Liver (tissue), 9 donors: Measurements from ENCODE around the gene SH3BP2. TPM values are rescaled to one million over a fixed set of nuclear protein-coding genes. Genes with fewer than 3 reads are reported as not detected.

ENCODE experiments used
- DNase-seq: peaks from one replicate; pipeline ENCODE4 v3.0.0-alpha.2; 2017; ENCODE audit warnings: low spot score
- H3K27ac ChIP-seq, 2 donors: one replicate each; pipeline ENCODE4 v1.7.0; 2013; ENCODE audit warnings: inconsistent platforms in 2 of 2, low read length in 2 of 2, control low read depth in 1 of 2, low read depth in 1 of 2, mild to moderate bottlenecking in 1 of 2
- H3K27me3 ChIP-seq, 4 donors: one replicate each; pipeline versions ENCODE4 v1.6.1 to v1.7.0; 2013; ENCODE audit warnings: low read length in 3 of 4, inconsistent platforms in 1 of 4, mild to moderate bottlenecking in 1 of 4, moderate library complexity in 1 of 4; ENCODE audit not compliant: control insufficient read depth in 4 of 4, insufficient read depth in 4 of 4
- H3K36me3 ChIP-seq, 4 donors: one replicate each; pipeline versions ENCODE4 v1.6.1 to v1.7.0; 2013; ENCODE audit warnings: low read length in 3 of 4, mild to moderate bottlenecking in 3 of 4, low read depth in 1 of 4, moderate library complexity in 1 of 4; ENCODE audit not compliant: control insufficient read depth in 4 of 4, insufficient read depth in 3 of 4
- H3K4me1 ChIP-seq, 4 donors: one replicate each; pipeline versions ENCODE4 v1.6.1 to v1.7.0; 2013; ENCODE audit warnings: low read length in 3 of 4, mild to moderate bottlenecking in 3 of 4, moderate library complexity in 1 of 4; ENCODE audit not compliant: control insufficient read depth in 4 of 4, insufficient read depth in 4 of 4
- H3K4me3 ChIP-seq, 3 donors: one replicate each; pipeline versions ENCODE4 v1.6.1 to v1.7.0; 2013; ENCODE audit warnings: low read length in 3 of 3, control low read depth in 1 of 3, low read depth in 1 of 3, mild to moderate bottlenecking in 1 of 3
- H3K9ac ChIP-seq, 2 donors: one replicate each; pipeline ENCODE4 v1.7.0; 2013; ENCODE audit warnings: low read length in 2 of 2, mild to moderate bottlenecking in 2 of 2, moderate library complexity in 2 of 2, control low read depth in 1 of 2, low read depth in 1 of 2
- H3K9me3 ChIP-seq, 4 donors: one replicate each; pipeline versions ENCODE4 v1.6.1 to v1.7.0; 2013; ENCODE audit warnings: low read length in 3 of 4; ENCODE audit not compliant: control insufficient read depth in 4 of 4
- ATF3 ChIP-seq: IDR thresholded peaks from 2 replicates; pipeline ENCODE4 v1.6.1; 2016; ENCODE audit warnings: antibody characterized with exemption
- EGR1 ChIP-seq, 2 donors: IDR thresholded peaks; 2 replicates each; pipeline ENCODE4 v1.6.1; 2016 to 2018; ENCODE audit warnings: antibody characterized with exemption in 2 of 2, low read depth in 2 of 2
- FOXA1 ChIP-seq: IDR thresholded peaks from 2 replicates; pipeline ENCODE4 v1.6.1; 2016; ENCODE audit warnings: antibody characterized with exemption
- FOXA2 ChIP-seq: IDR thresholded peaks from 2 replicates; pipeline ENCODE4 v1.6.1; 2016; ENCODE audit warnings: antibody characterized with exemption
- GABPA ChIP-seq, 2 donors: IDR thresholded peaks in 1 of 2; conservative IDR thresholded peaks in 1 of 2; 2 replicates each; pipeline ENCODE4 v1.6.1; 2016; ENCODE audit warnings: antibody characterized with exemption in 2 of 2, mild to moderate bottlenecking in 1 of 2, moderate library complexity in 1 of 2
- HNF4A ChIP-seq, 2 donors: conservative IDR thresholded peaks; 2 replicates each; pipeline ENCODE4 v1.6.1; 2016; ENCODE audit warnings: antibody characterized with exemption in 2 of 2, mild to moderate bottlenecking in 2 of 2
- HNF4G ChIP-seq: IDR thresholded peaks from 2 replicates; pipeline ENCODE4 v1.6.1; 2016; ENCODE audit warnings: antibody characterized with exemption
- JUND ChIP-seq, 2 donors: IDR thresholded peaks; 2 replicates each; pipeline ENCODE4 v1.6.1; 2016; ENCODE audit warnings: antibody characterized with exemption in 2 of 2
- NR2F2 ChIP-seq: IDR thresholded peaks from 2 replicates; pipeline ENCODE4 v1.6.1; 2016; ENCODE audit warnings: antibody characterized with exemption
- RAD21 ChIP-seq, 2 donors: IDR thresholded peaks; 2 replicates each; pipeline ENCODE4 v1.6.1; 2016; ENCODE audit warnings: antibody characterized with exemption in 2 of 2, mild to moderate bottlenecking in 2 of 2
- RXRA ChIP-seq, 2 donors: IDR thresholded peaks; 2 replicates each; pipeline ENCODE4 v1.6.1; 2017 to 2018; ENCODE audit warnings: antibody characterized with exemption in 2 of 2, mild to moderate bottlenecking in 1 of 2
- SP1 ChIP-seq: IDR thresholded peaks from 2 replicates; pipeline ENCODE4 v1.6.1; 2018; ENCODE audit warnings: antibody characterized with exemption, mild to moderate bottlenecking
- TAF1 ChIP-seq: conservative IDR thresholded peaks from 2 replicates; pipeline ENCODE4 v1.6.1; 2016; ENCODE audit warnings: antibody characterized with exemption, mild to moderate bottlenecking
- YY1 ChIP-seq: IDR thresholded peaks from 2 replicates; pipeline ENCODE4 v1.6.1; 2016; ENCODE audit warnings: antibody characterized with exemption, mild to moderate bottlenecking
- WGBS: extraction: QIAGEN DNeasy Blood & Tissue Kit; methylation state at CpG from one replicate; pipeline ENCODE4 v1.1.7; 2013; 5-methylcytosine and 5-hydroxymethylcytosine counted together
- polyA plus RNA-seq, 2 donors: library from polyadenylated mRNA; stranded (reverse) in 1 of 2; unstranded in 1 of 2; fragments of 200-250 nt in 1 of 2; fragments of >200 nt in 1 of 2; fragmentation: Nextera tagmentation in 1 of 2; extraction: Ambion mirVana in 1 of 2; gene quantifications; one replicate each; pipeline versions ENCODE4 v1.2.1 to v1.2.3, GENCODE V29; 2013 to 2015
- total RNA-seq, 2 donors: library from RNA; depleted of rRNA; stranded (reverse); fragments of >200 nt; gene quantifications; one replicate each; pipeline ENCODE4 v1.2.3, GENCODE V29; 2014
- TF ChIP-seq, protein P1 (sequence below): IDR thresholded peaks from 2 replicates; pipeline ENCODE4 v1.6.1; 2016; ENCODE audit warnings: antibody characterized with exemption
- TF ChIP-seq, protein P2 (sequence below): fragments of 150-350 bp; IDR thresholded peaks from 2 replicates; pipeline ENCODE4 v1.5.1; 2017; ENCODE audit warnings: improper control_type of control experiment, low read depth, low read length; ENCODE audit not compliant: missing input control
- TF ChIP-seq, protein P3 (sequence below): IDR thresholded peaks from 2 replicates; pipeline ENCODE4 v1.6.1; 2016; ENCODE audit warnings: antibody characterized with exemption
- TF ChIP-seq, protein P4 (sequence below): IDR thresholded peaks from 2 replicates; pipeline ENCODE4 v1.6.1; 2016; ENCODE audit warnings: antibody characterized with exemption, mild to moderate bottlenecking
- donor health status: healthy.
- donor health status: healthy.
- donor health status: healthy.
- donor health status: healthy.
- donor health status: healthy.

Gene SH3BP2
- total and polyA plus RNA-seq, 4 donors: 17.9 to 80.2 (median 38.5) TPM

GRCh38 chr4:2847302-2847871, 54.5 kb downstream of the SH3BP2 start:
- TF ChIP-seq, protein P1, sequence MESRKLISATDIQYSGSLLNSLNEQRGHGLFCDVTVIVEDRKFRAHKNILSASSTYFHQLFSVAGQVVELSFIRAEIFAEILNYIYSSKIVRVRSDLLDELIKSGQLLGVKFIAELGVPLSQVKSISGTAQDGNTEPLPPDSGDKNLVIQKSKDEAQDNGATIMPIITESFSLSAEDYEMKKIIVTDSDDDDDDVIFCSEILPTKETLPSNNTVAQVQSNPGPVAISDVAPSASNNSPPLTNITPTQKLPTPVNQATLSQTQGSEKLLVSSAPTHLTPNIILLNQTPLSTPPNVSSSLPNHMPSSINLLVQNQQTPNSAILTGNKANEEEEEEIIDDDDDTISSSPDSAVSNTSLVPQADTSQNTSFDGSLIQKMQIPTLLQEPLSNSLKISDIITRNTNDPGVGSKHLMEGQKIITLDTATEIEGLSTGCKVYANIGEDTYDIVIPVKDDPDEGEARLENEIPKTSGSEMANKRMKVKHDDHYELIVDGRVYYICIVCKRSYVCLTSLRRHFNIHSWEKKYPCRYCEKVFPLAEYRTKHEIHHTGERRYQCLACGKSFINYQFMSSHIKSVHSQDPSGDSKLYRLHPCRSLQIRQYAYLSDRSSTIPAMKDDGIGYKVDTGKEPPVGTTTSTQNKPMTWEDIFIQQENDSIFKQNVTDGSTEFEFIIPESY: no peak
- no peak for TF ChIP-seq JUND (IDR thresholded peaks at IDR 0.05)
- no peak for TF ChIP-seq HNF4G
- TF ChIP-seq RAD21 (IDR thresholded peaks at IDR 0.05): no peak
- no peak for TF ChIP-seq FOXA2
- TF ChIP-seq TAF1: no peak
- no peak for TF ChIP-seq NR2F2
- no peak for TF ChIP-seq FOXA1
- TF ChIP-seq, protein P2, sequence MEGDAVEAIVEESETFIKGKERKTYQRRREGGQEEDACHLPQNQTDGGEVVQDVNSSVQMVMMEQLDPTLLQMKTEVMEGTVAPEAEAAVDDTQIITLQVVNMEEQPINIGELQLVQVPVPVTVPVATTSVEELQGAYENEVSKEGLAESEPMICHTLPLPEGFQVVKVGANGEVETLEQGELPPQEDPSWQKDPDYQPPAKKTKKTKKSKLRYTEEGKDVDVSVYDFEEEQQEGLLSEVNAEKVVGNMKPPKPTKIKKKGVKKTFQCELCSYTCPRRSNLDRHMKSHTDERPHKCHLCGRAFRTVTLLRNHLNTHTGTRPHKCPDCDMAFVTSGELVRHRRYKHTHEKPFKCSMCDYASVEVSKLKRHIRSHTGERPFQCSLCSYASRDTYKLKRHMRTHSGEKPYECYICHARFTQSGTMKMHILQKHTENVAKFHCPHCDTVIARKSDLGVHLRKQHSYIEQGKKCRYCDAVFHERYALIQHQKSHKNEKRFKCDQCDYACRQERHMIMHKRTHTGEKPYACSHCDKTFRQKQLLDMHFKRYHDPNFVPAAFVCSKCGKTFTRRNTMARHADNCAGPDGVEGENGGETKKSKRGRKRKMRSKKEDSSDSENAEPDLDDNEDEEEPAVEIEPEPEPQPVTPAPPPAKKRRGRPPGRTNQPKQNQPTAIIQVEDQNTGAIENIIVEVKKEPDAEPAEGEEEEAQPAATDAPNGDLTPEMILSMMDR: no peak
- TF ChIP-seq, protein P3, sequence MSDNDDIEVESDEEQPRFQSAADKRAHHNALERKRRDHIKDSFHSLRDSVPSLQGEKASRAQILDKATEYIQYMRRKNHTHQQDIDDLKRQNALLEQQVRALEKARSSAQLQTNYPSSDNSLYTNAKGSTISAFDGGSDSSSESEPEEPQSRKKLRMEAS: no peak
- TF ChIP-seq SP1: no peak
- no peak for TF ChIP-seq RXRA (IDR thresholded peaks at IDR 0.05)
- TF ChIP-seq GABPA (IDR thresholded peaks at IDR 0.05 in 1 of 2, conservative IDR thresholded peaks at IDR 0.05 in 1 of 2): no peak
- no peak for DNase-seq
- Histone ChIP-seq H3K36me3 (no peaks in the 10 kb centered on the region), H3K27me3 (no peaks in the 10 kb centered on the region), H3K9ac (no peak overlapping the region), H3K9me3 (no peaks in the 10 kb centered on the region), H3K27ac (no peak overlapping the region), H3K4me1 (peaks cover 2 to 39% (median 21%) of the 10 kb centered on the region in 4 donors), H3K4me3 (no peak overlapping the region)
- 88% methylated on average over 11 of the region's 11 CpGs for WGBS

DNA sequence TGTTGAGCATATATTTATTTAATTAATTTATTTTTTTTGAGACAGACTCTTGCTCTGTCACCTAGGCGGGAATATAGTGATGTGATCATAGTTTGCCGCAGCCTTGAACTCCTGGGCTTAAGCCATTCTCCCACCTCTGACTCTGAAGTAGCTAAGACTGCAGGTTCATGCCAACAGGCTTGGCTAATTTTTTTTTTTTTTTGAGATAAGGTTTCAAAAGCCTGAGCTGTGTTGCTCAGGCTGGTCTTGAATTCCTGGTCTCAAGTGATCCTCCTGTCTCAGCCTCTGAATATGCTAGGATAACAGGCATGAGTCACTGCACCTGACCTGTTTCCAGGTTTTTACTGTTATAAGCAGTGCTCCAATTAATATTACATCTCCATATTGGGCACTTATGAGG, 55.6 kb downstream of the SH3BP2 start:
- no peak for DNase-seq
- H3K4me3 ChIP-seq: no peak overlapping the region
- H3K27ac ChIP-seq: peak overlapping the region in 1 of 2 donors; percentile 9
- TF ChIP-seq GABPA (IDR thresholded peaks at IDR 0.05 in 1 of 2, conservative IDR thresholded peaks at IDR 0.05 in 1 of 2) (no peak), RXRA (IDR thresholded peaks at IDR 0.05) (no peak), SP1 (no peak), EGR1 (IDR thresholded peaks at IDR 0.05; ENCODE audit: low read depth in 2 of 2) (no peak), HNF4G (no peak), FOXA2 (no peak), ATF3 (no peak), YY1 (no peak), JUND (IDR thresholded peaks at IDR 0.05) (no peak), RAD21 (IDR thresholded peaks at IDR 0.05) (no peak), TAF1 (no peak), HNF4A (conservative IDR thresholded peaks at IDR 0.05) (no peak)
- TF ChIP-seq, protein P2: no peak
- TF ChIP-seq, protein P1: no peak
- TF ChIP-seq, protein P3: no peak
- TF ChIP-seq, protein P4, sequence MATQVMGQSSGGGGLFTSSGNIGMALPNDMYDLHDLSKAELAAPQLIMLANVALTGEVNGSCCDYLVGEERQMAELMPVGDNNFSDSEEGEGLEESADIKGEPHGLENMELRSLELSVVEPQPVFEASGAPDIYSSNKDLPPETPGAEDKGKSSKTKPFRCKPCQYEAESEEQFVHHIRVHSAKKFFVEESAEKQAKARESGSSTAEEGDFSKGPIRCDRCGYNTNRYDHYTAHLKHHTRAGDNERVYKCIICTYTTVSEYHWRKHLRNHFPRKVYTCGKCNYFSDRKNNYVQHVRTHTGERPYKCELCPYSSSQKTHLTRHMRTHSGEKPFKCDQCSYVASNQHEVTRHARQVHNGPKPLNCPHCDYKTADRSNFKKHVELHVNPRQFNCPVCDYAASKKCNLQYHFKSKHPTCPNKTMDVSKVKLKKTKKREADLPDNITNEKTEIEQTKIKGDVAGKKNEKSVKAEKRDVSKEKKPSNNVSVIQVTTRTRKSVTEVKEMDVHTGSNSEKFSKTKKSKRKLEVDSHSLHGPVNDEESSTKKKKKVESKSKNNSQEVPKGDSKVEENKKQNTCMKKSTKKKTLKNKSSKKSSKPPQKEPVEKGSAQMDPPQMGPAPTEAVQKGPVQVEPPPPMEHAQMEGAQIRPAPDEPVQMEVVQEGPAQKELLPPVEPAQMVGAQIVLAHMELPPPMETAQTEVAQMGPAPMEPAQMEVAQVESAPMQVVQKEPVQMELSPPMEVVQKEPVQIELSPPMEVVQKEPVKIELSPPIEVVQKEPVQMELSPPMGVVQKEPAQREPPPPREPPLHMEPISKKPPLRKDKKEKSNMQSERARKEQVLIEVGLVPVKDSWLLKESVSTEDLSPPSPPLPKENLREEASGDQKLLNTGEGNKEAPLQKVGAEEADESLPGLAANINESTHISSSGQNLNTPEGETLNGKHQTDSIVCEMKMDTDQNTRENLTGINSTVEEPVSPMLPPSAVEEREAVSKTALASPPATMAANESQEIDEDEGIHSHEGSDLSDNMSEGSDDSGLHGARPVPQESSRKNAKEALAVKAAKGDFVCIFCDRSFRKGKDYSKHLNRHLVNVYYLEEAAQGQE: no peak
- no peak overlapping the region for H3K9ac ChIP-seq
- H3K36me3 ChIP-seq: no peaks in the 10 kb centered on the region
- WGBS: 80% methylated on average over 2 of the region's 2 CpGs
- H3K9me3 ChIP-seq: no peaks in the 10 kb centered on the region
- peaks cover 2 to 35% (median 19%) of the 10 kb centered on the region in 4 donors for H3K4me1 ChIP-seq
- H3K27me3 ChIP-seq: no peaks in the 10 kb centered on the region
